Loucy (cell line): ENCODE measurements around the gene GRM3.

Experiments
- EZH2phosphoT487 ChIP-seq: fragments of 200-600 bp; IDR thresholded peaks from 2 replicates; pipeline ENCODE4 v1.6.1; 2018; ENCODE audit warnings: antibody characterized with exemption, mild to moderate bottlenecking, moderate library complexity, borderline replicate concordance
- TF ChIP-seq, protein P1 (sequence below): fragments of 200-600 bp; sonication (generic); conservative IDR thresholded peaks from 2 replicates; pipeline ENCODE4 v1.5.1; 2014; ENCODE audit warnings: mild to moderate bottlenecking, antibody characterized with exemption, low read length

DNA sequence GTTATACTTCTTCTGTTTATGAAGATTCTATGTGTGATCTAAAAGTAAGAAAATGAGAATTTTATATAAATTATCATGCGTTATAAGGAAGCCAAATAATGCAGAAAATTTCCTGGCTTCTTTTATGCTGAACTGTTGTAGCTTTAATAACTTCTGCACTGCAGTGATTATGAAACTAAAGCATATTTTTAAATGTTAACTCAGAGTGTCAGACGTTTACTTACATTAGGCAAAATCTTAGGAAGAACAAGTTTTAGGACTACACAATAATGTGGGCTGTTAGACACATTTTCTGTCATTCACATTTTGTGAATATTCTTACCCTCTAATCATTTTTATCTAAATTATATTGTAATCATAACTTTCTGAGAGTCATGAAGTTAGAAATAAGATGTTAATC is 22.0 kb downstream of the GRM3 start:
- TF ChIP-seq, protein P1, sequence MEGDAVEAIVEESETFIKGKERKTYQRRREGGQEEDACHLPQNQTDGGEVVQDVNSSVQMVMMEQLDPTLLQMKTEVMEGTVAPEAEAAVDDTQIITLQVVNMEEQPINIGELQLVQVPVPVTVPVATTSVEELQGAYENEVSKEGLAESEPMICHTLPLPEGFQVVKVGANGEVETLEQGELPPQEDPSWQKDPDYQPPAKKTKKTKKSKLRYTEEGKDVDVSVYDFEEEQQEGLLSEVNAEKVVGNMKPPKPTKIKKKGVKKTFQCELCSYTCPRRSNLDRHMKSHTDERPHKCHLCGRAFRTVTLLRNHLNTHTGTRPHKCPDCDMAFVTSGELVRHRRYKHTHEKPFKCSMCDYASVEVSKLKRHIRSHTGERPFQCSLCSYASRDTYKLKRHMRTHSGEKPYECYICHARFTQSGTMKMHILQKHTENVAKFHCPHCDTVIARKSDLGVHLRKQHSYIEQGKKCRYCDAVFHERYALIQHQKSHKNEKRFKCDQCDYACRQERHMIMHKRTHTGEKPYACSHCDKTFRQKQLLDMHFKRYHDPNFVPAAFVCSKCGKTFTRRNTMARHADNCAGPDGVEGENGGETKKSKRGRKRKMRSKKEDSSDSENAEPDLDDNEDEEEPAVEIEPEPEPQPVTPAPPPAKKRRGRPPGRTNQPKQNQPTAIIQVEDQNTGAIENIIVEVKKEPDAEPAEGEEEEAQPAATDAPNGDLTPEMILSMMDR, result no peak
- TF ChIP-seq EZH2phosphoT487, result no peak
